GM18526 (cell line): Measurements from ENCODE around the gene RREB1.

Experiments used
- POLR2A ChIP-seq: IDR thresholded peaks from 3 replicates; pipeline ENCODE4 v1.6.1; 2011; ENCODE audit not compliant: insufficient read length; ENCODE audit errors: extremely low read depth

The RREB1 gene

DNA sequence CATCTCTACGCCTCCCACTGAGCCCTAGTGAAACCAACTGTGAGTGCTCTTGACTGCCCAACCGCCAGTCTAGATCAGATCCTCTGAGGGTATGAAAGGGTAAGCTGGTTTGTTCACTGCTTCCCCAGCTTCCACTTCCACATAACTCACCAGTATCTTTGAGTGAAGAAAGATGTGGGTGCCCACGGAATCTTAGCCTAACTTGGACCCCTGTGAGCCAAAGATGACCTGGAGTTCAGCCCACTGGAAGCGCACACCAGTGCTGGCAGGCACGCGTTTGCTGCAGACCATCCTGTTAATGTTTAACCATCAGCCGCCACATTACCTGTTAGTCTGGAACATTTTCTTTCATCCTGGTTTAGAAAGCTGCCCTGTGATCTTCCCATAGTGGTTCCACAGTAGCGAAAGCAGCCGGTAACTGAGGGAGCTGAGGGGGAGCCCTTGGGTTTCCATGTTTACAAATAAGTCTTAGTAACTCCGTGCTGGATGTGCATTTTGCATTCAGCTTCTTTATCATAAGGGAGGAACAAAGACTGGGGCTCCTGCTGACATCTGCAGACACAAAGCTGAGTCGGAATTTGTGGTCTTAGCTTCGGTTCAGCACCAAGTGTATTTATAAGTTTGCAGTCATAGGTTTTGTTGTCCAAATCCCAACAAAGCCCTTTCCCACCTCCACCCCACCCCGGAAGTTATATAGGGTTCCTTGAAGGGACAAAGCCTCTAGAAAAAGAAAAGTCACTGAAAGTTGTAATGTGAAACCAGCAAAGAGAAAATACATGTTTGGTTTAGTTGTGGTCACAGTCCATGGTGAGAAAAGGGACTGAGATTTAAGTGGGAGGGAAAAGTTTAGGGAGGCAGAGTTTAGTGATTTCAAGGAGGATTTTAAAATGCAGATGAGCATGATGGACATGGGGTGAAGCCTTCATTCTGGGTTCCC lies 134.2 kb downstream of the RREB1 start:
- TF ChIP-seq POLR2A = no peak

DNA sequence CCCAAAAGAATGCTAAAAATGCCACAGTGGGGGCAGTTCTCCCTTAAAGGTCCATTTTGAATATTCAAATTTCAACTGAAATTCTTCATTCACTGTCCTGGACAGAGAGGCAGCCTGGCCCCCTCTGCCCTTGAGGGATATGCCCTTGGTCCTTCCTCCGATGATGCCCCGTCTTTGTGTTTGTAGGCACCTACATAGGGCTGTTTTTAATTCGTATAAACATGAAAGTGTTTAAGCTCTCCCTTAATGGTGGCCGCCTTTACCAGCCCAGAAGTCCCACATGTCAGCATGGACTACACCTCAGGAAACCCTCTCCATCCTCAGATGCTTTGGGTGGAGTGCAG lies 135.0 kb downstream of the RREB1 start:
- TF ChIP-seq POLR2A = no peak

DNA sequence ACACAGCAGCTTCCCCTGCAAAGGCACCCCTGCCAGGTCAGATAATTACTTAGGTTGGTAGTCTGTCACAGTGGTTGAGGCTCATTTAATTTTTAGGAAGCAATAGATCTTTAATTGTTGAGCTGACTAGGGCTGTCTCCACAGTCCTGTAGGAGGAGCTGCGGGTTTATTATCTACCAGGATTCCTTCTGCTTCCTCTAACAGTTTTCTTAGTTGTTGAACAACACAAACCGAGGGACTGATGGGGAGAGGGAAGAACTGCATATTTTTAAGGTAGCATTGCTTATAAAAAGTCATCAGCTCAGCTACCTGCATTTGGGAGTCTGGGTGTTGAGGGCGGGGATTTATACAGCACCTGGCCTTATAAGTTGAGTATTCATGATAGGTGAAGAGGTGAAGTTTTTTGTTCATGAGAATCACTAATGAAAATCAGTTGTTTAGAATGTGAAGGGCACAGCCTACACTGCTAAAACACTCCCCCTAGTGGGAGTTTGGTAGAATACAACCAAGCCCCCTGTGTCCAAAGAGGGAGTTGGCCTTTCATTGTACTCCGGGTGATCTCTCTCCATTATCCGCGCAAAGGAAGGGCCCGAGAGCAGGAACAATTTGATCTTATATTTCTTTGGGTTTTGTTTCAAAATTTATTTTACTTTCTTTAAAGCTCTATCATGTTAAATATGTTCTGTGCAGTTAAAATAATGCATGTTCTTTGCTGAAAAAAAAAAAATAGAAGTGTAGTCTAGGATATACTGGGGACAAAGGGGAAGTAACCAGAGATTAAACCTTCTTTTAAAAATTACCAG lies 135.6 kb downstream of the RREB1 start:
- no peak for TF ChIP-seq POLR2A

- no peak for TF ChIP-seq POLR2A
These were observed 138.1 kb downstream of the RREB1 start for GRCh38 chr6:7245668-7246393.

DNA sequence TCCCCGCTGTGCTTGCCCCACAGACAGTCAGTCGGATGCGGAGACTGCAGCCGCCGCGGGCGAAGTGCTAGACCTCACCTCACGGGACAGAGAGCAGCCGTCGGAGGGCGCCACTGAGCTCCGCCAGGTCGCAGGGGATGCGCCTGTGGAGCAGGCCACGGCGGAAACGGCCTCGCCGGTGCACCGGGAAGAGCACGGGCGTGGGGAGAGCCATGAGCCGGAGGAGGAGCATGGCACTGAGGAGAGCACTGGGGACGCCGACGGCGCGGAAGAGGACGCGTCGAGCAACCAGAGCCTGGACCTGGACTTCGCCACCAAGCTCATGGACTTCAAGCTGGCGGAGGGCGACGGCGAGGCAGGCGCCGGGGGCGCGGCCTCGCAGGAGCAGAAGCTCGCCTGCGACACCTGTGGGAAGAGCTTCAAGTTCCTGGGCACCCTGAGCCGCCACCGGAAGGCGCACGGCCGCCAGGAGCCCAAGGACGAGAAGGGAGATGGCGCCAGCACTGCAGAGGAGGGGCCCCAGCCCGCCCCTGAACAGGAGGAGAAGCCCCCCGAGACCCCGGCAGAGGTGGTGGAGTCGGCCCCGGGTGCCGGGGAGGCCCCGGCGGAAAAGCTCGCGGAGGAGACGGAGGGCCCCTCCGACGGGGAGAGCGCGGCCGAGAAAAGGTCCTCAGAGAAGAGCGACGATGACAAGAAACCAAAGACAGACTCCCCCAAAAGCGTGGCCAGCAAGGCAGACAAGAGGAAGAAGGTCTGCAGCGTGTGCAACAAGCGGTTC lies 138.8 kb downstream of the RREB1 start:
- TF ChIP-seq POLR2A = no peak

- no peak for TF ChIP-seq POLR2A
These were observed 139.4 kb downstream of the RREB1 start for GRCh38 chr6:7247179-7247456.

DNA sequence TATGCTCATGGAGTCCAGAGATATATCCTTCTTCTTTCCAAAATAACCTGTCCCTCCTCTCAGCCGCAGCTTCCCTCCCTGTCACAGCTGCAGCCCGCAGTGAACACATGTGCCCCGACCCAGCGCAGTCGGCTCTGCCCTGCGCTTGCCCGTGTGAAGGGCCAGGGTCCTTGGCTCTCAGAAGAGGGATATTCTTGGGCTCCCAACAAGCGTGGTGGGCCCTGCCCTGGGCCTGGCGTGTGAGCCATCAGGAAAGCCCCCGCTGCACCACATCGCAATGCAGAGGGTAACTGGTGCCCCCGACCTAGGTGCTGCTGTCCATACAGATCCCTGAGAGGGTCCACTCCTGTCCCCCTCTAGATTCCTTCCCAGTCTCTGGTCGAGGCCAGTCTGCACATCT lies 140.1 kb downstream of the RREB1 start:
- TF ChIP-seq POLR2A = no peak

GRCh38 chr6:7249391-7249790 lies 141.6 kb downstream of the RREB1 start:
- no peak for TF ChIP-seq POLR2A

DNA sequence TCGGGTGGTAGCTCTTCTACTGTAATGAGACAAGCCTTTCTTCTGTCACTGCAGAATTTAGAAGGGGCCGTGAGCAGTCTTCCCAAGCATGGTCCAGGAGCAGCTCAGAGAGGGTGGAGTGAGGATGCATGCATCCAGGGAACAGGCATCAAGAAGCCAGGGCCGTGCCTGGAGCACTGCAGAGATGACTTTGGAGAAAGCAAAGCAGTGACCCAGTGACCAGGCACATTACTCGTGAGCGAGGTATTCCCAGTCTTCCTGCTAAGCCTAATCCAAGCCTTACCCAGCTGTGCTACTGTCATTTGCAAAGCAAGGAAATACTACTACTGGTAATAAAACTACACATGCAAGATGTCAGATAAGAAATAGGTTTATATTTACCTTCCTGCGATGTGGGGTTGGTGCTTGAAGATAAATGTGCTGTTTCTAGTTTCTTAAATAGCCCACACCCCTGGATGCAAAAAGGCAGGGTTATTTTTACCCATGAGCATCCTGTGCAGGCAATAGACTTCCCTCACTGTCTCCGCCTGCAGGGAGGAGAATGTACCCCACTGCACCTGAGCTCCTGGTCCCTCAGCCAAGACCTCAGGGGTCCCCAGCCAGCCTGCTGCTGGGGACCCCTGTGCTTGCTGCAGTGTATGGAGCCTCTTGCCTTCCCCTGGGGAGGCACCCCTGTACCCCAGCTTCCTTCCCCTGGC lies 142.3 kb downstream of the RREB1 start:
- no peak for TF ChIP-seq POLR2A

DNA sequence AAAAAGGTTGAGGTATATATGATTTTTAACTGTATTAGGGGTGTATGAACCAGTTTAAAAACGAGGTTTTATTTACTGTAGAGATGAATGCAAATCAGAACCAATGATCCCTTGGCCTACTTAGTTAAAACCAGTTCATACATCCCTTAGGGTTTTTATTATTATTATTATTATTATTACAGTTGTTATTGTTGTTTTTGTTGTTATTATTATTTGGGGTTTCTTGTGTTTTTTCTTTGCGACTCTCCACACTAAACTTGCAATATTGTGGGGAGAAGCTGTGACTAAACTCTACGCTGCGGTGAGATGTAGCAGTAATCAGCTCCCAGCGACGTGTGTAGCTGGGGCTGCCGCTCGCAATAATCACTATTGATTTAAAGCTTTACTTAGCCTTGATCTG lies 143.1 kb downstream of the RREB1 start:
- TF ChIP-seq POLR2A = no peak

DNA sequence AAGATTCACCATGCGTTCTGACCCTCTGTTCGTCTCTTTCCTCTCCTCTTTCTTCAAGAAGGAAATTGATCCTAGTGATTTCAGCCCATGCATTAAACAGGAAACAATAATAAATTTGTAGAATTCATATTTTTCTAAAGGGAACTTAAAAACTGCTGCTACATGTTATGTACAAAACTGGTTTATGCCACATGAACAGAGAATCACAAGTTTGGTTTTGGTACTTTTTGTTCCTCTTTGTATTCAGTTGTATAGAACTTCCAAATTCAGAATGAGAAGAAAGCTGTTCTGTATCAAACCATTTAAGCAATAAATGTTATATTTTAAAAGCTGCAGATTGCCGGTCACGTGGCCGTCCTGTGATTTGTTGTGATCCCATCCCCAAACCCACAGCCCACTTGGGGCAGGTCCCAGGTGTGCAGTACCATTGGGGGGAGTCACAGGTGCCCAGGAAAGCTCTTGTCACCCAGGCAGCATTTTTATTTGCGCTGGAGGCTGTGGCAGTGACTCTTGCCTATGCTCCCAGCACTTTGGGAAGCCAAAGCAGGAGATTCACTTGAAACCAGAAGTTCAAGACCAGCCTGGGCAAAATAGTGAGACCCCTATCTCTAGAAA lies 144.0 kb downstream of the RREB1 start:
- TF ChIP-seq POLR2A = no peak

GRCh38 chr6:7252390-7252789 lies 144.6 kb downstream of the RREB1 start:
- TF ChIP-seq POLR2A = no peak

DNA sequence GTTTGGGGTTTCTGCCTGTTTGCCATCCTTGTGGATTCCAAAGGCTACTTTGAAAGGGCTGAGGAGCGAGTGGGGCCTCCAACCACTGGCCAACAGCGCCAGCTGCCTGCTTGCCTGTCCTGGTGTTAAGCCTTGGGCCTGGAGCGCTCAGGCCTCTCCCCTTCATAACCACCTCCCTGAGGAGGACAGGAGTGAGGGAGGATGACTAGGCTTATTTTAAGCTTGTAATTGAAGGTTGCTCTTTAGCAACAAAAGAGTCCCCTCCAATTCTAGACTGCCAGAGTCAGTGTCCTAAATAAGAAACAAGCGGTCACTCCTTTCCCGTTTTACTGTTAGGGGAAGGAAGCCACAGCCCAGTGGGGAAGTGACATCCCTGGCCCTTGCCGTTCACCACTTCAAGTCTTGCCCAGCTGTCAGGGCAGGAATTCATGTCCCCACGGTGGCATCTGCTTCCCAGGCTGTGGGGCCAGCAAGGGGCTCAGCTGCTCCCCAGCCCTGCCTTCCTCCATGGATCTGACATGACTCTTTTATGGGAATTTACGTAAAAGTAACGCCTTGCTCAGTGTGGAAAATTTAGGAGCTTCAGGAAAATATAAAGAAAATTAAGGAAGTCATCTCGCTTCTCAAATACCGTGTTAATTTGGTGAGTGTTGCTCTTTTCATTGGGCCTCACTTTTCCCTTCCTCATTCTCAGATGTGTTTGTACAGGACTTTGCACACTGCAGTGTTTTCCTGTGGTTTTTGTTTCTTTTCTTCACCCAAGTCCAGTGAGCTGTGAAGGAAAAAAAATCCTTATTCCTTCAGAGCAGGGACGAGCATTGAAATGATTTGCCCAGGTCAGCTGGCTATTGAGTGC lies 147.4 kb downstream of the RREB1 start:
- no peak for TF ChIP-seq POLR2A
